NCI-H1930 (cell line): ENCODE measurements around the gene SPINK8.
"Not testable (repeated sequence)": the region's sequence is repeated elsewhere in the genome, so short reads cannot be mapped to it uniquely, and the experiment has no call there.

Source experiments
- DNase-seq, 2 experiments: peaks; one replicate each; lab custom pipeline; 2025; lab: John Stamatoyannopoulos, UW

The SPINK8 gene

DNA sequence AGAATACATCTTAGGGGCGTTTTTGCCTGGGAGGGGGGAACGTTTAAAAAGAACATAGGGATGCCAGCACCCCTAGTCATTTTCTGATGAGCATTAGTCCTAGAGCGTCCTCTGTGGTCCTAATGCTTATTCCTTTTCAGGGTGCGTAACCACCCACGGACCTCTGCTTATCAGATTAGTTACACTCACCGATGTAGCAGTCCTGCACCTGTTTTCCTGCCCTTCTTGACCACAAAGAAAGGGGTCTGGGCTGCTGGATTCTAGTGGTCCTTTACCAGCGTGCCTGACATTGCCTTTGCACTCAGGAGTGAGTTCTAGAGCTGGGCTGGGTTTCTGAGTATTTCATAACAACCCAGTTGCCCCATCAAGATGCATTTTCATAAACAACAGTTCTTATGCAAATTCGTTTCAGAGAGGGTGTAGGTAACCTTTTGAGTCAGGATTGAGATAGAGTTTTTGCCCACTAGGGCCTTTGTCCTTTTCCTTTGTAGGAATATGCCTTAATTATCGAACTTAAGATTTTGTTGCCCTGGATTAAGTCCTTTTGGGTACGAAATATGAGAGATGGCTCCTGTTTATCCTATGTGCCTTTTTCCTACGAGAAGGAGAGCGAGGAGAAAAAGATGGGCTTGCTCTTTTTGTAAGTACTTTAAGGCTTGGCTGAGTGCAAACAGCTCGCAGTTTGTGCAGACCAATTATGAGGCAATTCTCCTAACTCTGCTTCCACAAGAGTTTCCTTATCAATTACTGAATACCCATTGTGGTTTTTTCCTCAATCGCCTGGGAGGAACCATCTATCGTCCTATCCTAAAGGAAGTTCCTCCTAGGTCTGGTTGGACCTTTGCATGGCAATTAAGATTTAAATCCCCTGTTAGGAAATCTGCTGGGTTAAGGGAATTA is at the start of gene SPINK8:
Gene SPINK8, minus strand, starts transcription at position 316 of the 900 bp plus-strand sequence. CDS start 5,320 bp downstream, outside the sequence.
- not testable (repeated sequence) for DNase-seq

DNA sequence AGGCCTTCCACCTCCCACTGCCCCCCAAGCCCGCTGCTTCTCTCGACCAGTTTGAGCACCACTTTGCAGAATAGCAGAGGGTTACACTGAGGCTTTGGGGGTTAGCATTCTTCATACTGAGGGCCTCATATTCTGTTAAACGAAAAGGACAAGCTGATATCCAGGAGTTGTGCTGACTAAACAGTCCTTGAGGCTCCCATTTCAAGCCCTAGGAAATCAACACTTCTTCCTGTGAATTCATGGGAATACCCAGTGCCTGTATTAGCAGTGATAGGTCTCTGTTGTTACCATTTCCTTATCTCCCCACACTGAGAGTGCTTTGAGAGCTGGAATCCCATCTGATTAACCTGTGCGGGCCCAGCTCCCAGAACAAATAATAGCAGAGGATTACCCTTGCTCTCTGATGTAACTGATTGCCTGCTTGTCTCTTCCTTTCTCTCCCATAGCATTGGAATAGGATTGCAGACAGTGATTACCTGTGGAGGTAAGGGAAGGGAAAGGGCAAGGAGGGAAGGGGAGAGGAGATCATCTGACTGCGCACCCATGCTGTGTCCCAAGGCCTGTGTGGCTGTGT is 39.5 kb upstream of the SPINK8 start:
- no peak for DNase-seq

DNA sequence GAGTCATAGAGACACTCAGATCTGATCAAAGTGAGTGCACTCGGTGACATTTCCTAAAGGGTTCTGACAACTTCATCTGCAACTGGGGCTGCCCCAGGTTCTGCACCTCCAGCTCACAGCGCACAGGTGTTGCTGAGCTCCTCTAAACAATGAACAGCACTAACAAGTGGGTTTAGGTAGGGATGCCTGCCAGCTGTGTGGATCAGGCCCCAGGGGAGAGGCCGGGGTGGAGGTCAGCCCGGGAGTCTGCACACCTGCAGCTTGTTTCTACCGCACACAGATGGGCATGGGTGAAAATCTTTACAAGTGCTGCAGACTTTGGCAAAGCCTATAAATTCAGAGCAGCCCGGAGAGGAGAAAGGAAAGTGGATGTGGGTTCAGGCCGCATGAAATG is 38.9 kb upstream of the SPINK8 start:
- no peak for DNase-seq

DNA sequence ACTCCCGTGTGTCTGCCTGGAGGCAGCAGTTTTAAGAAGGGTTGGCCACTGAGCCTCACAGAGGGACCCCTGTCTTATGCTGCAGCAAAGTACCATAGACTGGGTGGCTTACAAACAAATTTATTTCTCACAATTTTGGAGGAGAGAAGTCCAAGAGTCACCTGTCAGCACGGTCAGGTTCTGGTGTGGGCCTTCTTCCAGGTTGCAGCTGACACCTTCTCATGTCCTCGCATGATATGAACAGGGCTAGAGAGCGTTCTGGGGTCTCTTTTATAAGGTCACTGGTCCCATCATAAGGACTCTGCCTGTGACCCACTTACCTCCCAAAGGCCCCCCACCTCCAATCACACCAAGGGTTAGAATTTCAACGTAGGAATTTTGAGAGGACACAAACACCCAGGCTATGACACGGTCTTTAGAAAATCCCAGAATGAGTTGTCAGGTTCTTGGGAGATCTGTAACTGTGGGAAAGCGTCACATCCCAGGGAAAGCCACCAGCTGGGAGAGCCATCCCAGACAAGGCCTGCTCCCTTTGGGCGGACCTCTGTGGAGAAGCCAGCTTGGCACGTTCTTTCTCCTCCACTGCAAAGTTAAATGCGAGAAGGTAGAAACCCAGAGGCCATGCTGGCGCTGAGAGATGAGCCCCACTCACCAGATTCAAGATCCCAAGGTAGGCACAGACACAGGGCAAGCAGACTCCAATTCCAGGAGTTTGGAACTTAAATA is 38.4 kb upstream of the SPINK8 start, which contains the start of gene FBXW12:
Gene FBXW12, plus strand, starts transcription at position 569 of the 726 bp plus-strand sequence. CDS start 549 bp downstream, outside the sequence.
- no peak for DNase-seq

DNA sequence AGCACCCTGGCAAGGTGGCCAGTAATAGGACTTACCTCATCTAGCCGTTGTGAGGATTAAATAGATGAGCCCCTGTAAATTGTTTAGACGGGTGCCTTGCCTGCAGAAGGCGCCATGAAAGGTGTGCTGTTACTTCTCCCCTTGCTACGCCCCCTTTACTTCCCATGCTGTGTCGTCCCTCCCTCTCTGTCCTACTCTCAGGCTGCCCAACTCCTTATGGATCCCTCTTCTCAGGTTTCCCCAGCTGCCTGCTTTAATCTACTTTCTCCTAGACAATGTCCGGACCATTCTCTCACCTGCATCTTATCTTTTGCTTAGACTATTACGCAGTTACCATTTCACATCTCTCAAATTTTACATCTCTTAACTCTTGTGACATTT is 36.9 kb upstream of the SPINK8 start:
- DNase-seq, result no peak

DNA sequence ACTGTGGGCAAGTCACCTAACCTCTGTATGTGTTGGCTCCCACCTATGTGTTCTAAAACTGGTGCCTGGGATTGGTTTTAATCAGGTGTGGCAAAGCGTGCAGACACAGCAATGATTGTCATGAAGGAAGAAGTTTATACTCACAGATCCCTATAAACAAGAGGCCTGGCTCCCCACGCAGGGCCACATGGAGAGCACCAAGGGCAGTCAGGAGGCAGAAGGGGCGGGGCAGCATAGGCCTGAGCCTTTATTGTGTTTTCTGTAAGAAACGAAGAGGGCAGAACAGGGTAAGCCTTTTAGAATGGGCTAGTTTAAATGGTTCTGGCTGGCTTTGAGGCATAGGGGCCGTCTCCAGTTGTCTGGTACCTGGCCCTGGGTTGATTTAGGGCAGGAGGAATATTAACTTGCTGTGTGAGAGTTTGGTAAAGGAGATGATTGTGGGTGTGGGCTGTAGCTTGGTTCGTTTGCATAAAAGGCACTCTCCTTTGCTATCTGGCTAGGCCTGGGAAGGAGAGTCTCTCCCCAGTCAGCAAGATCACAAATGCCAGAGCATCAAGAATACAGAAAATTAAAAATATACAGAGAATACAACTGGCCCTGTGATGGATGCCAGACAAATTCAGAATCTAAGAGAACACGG is 36.4 kb upstream of the SPINK8 start:
- DNase-seq, result no peak

DNA sequence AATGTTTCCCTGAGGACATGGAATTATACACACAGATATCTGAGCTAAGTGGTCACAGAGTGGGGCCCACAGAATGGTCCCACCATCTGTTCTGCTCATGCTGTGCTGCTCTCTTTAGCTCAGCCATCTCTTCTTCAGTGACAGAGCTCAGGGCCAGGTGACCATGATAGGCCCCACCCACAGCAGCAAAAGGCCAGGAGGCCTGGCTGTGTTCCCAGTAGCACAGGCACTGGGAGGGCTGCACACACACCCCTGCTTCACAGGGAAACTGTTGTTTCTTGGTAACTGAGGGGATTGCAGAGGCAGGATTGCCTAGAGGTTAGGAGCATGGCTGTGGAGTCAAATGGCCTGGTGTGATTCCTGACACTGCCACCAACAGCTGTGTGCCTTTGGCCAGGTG is 33.7 kb upstream of the SPINK8 start:
- DNase-seq, result no peak

DNA sequence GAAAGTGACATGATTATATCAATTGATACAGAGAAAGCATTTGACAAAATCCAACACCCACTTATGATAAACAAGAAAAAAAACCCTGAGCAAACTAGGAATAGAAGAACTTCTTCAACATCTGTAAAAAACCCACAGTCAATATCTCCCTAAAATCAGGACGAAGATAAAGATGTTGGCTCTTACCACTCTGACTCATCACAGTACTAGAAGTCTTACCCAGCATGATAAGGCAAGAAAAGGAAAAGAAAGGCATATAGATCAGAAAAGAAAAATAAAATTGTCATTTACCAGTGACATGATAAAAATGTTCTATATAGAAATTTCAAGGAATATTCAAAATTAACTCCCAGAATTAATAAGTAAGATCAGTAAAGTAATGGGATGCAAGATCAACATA is 31.4 kb upstream of the SPINK8 start:
- DNase-seq, result no peak

DNA sequence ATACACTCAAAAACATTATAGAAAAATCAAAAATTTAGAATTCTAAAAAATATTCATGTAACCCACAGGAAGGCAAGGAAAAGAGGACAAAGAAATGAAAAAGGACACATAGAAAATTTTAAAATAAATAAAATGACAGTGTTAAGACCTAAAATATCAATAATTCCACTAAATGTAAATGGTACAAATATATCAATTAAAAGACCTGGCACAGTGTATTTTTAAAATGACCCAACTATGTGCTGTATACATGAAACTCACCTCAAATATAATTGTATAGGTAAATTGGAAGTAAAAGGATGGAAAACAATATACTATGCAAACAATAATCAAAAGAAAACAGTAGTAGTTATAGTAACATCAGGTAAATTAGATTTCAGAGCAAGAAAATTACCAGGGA is 28.5 kb upstream of the SPINK8 start:
- no peak for DNase-seq

DNA sequence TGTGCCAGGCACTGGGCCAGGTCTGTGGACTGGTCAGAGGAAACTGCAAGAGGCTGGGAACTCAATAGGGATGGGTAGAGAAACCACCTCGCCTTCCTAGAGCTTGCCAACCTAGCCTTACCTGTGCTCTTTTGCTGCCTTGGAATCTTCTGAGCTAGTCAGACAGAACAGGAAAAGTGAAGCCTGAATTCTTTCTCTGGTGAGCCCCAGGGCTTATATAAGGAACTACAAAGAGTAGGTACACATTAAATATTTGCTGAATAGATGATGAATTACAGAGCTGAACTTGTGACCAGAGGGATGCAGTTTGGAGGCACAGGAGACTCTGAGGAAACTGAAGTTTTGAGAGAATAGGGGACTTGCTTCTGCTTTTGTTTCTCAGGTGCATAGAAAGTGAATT is 23.0 kb upstream of the SPINK8 start:
- no peak for DNase-seq

DNA sequence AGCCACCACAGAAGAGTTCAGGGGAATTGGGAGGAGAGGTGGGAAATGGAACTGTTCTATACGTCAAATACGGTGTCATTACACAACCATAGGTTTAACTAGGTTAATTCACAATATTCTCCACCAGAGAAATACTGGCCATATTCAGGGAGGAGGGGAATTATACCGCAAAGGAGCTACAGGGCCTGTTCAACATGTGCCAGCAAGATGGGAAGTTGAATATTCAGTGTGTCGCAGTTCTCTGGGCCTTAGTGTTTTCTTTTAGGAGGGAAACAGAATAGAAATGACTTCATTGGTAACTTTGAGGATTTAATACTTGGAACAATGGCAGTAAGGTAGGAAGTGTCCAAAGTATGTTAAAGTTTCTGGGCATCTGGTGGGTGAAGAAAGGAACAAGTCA is 20.5 kb upstream of the SPINK8 start:
- DNase-seq, result no peak

DNA sequence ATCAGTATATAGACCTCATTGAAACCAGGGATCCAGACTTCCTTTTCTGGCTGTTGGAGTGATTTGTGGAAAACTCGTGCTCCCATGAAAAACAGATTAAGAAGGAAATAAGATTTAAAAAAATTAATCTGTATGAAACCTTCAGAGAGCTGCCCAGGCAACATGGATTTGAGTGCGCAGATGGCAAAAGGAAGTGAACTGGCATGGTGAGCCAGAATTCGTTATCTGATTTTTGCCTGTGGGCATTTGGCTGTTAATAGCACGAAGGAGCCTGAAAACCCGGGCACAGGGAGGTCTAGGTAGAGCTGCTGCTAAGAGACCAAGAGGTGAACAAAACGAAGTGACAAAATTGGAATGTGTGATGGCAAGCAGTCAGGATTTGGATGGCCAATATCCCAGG is 19.1 kb upstream of the SPINK8 start:
- no peak for DNase-seq

DNA sequence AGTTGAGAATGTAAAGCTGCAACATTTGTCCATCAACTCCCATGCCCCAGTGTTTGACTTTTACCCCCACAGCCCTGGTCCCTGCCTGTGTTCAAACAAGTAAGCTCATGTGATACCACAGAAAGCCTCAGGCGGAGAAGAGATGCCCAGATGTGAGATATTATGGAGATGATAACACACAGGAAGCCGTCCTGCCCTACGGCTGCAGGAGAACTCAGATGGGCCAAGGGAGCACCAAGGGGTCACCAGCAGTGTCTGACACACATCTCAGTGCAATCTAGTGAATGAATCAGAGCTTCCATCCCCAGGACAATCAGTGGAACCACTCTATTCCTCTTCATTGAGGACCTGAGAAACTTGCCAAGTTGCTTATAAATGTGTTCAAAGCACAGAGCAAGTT is 14.0 kb upstream of the SPINK8 start:
- no peak for DNase-seq

DNA sequence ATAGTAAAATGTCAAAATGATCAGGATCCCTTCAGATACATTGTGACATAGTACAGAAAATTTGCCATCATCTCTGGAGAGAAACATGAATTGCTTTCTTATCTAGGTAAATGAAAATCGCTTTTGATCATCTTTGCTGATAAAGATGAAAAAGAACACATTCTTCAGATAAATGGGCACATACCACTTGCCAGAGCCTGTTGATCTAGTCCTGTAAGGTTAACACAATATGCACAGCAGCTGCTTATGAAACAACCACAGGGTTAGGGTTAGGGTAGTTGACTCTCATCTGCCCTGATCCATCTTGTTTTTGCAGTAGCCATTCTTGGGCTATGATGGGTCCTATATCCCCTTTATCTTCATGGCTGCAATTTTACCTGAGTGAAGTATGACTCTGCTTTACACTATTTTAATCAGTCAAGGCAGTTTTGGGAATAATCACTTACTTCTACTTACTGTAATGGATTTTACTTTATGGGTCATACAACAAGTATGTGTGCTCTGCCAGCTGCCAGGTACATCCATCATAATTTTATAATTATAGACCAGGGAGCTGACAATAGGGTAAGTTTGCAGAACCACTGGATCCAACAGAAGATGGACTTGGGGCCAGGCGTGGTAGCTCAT is 12.6 kb upstream of the SPINK8 start:
- DNase-seq, result no peak

DNA sequence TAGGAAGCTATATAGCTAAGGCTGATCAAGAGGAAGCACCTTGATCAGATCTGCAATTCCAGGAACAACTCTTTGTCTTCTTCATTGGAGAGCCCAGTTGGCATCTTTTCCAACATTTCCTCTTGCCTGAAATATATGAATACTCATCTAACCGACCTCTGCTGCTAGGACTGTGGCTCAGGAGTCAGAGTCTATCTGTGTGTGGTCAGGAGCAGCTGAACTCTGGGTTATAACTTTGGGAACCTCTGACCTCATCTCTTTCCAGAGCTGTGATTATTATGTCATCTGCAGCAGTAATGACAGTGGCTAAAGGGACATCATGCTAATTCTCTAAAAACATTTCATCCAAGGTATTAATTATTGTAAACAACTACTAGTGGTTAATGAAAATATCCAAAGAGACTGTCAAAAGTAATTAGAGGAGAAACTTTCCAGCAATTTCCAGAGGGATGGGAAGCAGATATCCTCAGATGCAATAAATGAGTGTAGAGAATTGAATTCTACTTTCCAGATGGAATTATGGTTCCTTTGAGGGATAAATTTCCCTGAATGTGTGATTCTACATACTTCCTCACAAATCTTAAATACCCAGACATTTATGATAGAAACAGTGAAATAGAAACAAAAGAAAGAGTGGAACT is 11.5 kb upstream of the SPINK8 start:
- no peak for DNase-seq

DNA sequence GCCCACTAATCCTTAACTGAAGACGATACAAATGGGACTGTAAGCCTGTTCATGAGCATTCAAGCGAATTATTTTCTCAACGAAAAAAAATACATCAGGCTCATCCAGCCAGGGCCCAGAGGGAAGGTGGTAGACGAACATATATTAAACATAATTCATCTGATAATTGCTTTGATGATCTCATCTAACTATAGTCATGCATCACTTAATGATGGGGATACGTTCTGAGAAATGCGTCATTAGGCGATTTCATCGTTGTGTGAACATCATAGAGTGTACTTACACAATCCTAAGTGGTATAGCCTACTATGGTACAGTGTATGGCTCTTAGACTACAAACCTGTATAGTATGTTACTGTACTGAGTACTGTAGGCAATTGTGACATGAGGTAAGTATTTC is 10.0 kb upstream of the SPINK8 start:
- no peak for DNase-seq

DNA sequence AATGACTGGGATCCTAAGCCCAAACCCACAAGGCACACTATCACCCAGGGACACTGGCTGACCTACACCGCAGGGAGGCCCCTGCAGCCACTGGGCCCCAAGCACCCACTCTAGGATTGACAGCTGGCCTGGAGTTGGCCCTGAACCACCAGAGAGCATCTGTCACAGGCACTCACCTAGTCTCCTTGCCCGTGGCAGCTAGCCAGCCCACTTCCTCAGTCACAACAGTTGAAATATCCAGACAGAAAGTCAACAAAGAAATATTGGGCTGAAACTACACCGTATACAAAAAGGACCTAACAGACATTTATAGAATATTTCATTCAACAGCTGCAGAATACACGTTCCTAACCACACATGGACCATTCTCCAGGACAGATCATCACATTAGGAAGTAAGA is 5.2 kb upstream of the SPINK8 start:
- no peak for DNase-seq

DNA sequence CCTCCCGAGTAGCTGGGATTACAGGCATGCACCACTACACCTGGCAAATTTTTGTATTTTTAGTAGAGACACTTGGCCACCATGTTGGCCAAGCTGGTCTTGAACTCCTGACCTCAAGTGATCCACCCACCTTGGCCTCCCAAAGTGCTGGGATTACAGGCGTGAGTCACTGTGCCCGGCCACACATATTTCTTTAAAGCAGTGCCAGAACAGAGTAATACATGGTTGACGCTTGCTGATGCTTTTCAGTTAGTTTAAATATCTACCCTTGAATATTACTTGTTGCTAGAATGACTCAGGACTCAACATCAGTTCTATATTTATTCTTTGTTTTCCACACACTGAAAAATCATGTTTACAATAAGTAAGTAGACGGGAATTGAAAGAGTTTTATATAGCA is 4.1 kb upstream of the SPINK8 start:
- DNase-seq, result not testable (repeated sequence)

DNA sequence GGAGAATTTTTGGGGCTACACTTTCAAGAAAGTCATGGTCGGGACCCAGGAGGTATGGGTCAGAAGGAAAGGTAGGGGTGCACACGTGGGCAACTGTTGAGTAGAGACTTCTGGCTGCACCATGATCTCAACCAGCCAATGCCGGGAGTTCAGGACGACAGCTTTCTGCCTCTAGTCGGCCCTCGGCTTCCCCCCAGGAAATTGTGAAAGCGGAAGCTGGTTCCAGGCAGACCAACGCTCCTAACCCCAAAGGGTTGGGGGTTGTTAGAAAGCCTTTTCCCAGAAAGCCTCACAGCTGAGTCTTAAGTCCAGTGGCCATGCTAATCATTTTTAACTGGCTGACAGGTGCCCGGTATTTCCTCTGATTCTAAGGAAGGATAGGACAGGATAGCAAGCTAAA is 1.8 kb upstream of the SPINK8 start:
- not testable (repeated sequence) for DNase-seq

DNA sequence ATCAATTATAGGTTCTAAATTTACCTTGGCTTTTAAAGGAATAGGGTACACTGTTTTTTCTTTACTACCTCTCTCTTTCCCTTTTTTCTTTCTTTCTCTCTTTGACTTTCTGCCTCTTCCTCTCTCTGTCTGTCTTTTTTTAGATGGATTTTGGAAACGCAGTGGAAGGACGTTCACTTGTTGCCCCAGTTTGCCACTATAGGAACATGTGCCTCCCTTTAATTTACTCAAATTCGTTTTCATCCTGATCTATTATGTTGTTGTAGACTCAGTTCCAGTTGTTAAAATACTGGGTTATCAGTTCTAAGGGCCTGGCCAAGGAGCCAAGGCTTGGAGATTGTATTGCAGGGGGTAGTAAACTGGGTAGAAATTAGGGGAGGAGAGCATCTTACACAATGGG is 1.1 kb upstream of the SPINK8 start:
- DNase-seq, result no peak

DNA sequence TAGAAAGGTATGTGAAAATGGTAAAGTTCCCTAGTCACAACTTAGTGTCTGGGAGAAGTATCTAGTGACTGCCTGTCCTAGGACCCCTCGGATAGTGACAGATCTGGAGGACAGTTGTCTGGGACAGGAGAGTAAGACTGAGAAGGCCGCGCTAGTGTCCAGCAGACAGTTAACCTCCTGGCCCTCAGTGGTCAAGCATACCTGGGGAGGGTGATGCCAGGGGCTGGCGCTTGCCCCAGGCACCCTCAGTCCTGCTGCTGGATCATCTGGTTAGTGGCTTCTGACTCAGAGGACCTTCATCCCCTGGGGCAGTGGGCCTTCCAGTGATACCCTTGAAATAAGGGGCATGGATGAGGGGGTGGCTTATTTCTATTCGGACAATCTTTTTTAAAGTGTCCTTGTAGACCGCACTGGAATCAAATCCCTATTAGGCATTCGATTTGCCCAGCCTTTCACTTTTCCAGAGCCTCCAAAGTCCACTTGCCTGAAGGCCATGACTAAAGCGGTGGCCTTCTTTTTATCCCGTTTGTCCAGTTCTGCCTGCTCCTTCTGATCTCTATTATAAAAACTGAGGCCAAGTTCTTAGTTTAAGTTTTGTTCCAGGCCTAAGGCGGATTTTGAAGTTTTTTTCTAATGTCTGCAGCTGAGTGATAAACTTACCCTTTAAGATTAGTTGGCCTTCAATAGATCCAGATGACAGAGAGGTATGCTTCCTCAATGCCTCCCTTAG is 1.6 kb downstream of the SPINK8 start:
- not testable (repeated sequence) for DNase-seq
